HG03280 (cell line): ENCODE results near the gene PRPF39.
"Not testable (repeated sequence)": the region's sequence is repeated elsewhere in the genome, so short reads cannot be mapped to it uniquely, and the experiment has no call there.

ENCODE experiments used
- ATAC-seq: cut with Tn5 transposase; IDR thresholded peaks from one replicate; pipeline ENCODE4 v1.9.1; 2021; ENCODE audit warnings: mild to moderate bottlenecking, moderate library complexity; ENCODE audit not compliant: unreplicated experiment

The PRPF39 gene

GRCh38 chr14:45081096-45081495 is 2.8 kb upstream of the PRPF39 start:
- ATAC-seq = not testable (repeated sequence)

GRCh38 chr14:45082420-45082819 is 1.5 kb upstream of the PRPF39 start:
- ATAC-seq = no peak

- peak; percentile 7 for ATAC-seq
These were observed 320 bp upstream of the PRPF39 start for GRCh38 chr14:45083617-45083975.

GRCh38 chr14:45084946-45085346 is 1.0 kb downstream of the PRPF39 start:
- no peak for ATAC-seq

- ATAC-seq = no peak
These were observed 5.9 kb downstream of the PRPF39 start for GRCh38 chr14:45089813-45090212.

- no peak for ATAC-seq
These were observed 7.8 kb downstream of the PRPF39 start for GRCh38 chr14:45091710-45092109.

GRCh38 chr14:45094275-45094674 is 10.4 kb downstream of the PRPF39 start:
- no peak for ATAC-seq

GRCh38 chr14:45095143-45095542 is 11.2 kb downstream of the PRPF39 start:
- no peak for ATAC-seq

- ATAC-seq = no peak
These were observed 12.3 kb downstream of the PRPF39 start for GRCh38 chr14:45096218-45096617.

GRCh38 chr14:45103806-45104205 is 19.9 kb downstream of the PRPF39 start:
- ATAC-seq = no peak

- ATAC-seq = no peak
These were observed 20.6 kb downstream of the PRPF39 start for GRCh38 chr14:45104561-45104960.

- ATAC-seq = no peak
These were observed 29.2 kb downstream of the PRPF39 start for GRCh38 chr14:45112896-45113781.

GRCh38 chr14:45114327-45114726 is 30.4 kb downstream of the PRPF39 start:
- no peak for ATAC-seq

GRCh38 chr14:45118594-45118993 is 34.7 kb downstream of the PRPF39 start:
- no peak for ATAC-seq

- ATAC-seq = no peak
These were observed 36.2 kb downstream of the PRPF39 start for GRCh38 chr14:45120096-45120495.

GRCh38 chr14:45123271-45123670 is 39.4 kb downstream of the PRPF39 start:
- no peak for ATAC-seq

- no peak for ATAC-seq
These were observed 41.8 kb downstream of the PRPF39 start for GRCh38 chr14:45125754-45126153.

- ATAC-seq = no peak
These were observed 45.2 kb downstream of the PRPF39 start for GRCh38 chr14:45128963-45129629.

- no peak for ATAC-seq
These were observed 49.8 kb downstream of the PRPF39 start for GRCh38 chr14:45133683-45134050.

- ATAC-seq = peak; percentile 90
These were observed 50.4 kb downstream of the PRPF39 start, which contains the start of gene FKBP3 for GRCh38 chr14:45134051-45134958. Gene FKBP3 (minus strand): TSS chr14:45134481. CDS start chr14:45134456, 25 bp downstream.

GRCh38 chr14:45135156-45135555 is 51.2 kb downstream of the PRPF39 start:
- no peak for ATAC-seq
